ENCODE data around the gene PLCB1. TPM values are rescaled to one million over a fixed set of nuclear protein-coding genes. Genes with fewer than 3 reads are reported as not detected.

Gene PLCB1
- total and polyA plus RNA-seq, 4 donors: 1.6 to 43.8 (median 6.1) TPM

GRCh38 chr20:8862092-8862491 is 730.0 kb downstream of the PLCB1 start:
- Histone ChIP-seq H3K9me3 (ENCODE audit: control insufficient read depth in 4 of 4, insufficient read depth in 3 of 4, low read length in 3 of 4) (no peaks in the 10 kb centered on the region), H3K4me3 (no peak overlapping the region), H3K36me3 (ENCODE audit: control insufficient read depth in 4 of 4, insufficient read depth in 4 of 4, low read length in 4 of 4) (no peaks in the 10 kb centered on the region), H3K27me3 (ENCODE audit: control insufficient read depth in 3 of 3, insufficient read depth in 3 of 3, low read length in 2 of 3) (no peaks in the 10 kb centered on the region), H3K27ac (ENCODE audit: low read depth in 1 of 2, low read length in 1 of 2) (no peak overlapping the region), H3K9ac (ENCODE audit: insufficient read depth in 1 of 2, low read length in 2 of 2) (no peak overlapping the region), H3K4me1 (ENCODE audit: control insufficient read depth in 5 of 5, insufficient read depth in 5 of 5, low read length in 5 of 5) (peaks cover 0 to 6% (median 0%) of the 10 kb centered on the region in 5 donors)
- no peak for TF ChIP-seq CTCF (IDR thresholded peaks at IDR 0.05; ENCODE audit: control extremely low read depth, extremely low read depth)
- no peak for ATAC-seq (ENCODE audit: insufficient read depth, low FRiP score)
- no peak for DNase-seq
- WGBS, 2 donors: 93 to 97% methylated on average over 4 of the region's 4 CpGs

- Histone ChIP-seq H3K9me3 (ENCODE audit: control insufficient read depth in 4 of 4, insufficient read depth in 3 of 4, low read length in 3 of 4) (no peaks in the 10 kb centered on the region), H3K27me3 (ENCODE audit: control insufficient read depth in 3 of 3, insufficient read depth in 3 of 3, low read length in 2 of 3) (no peaks in the 10 kb centered on the region), H3K36me3 (ENCODE audit: control insufficient read depth in 4 of 4, insufficient read depth in 4 of 4, low read length in 4 of 4) (no peaks in the 10 kb centered on the region), H3K9ac (ENCODE audit: insufficient read depth in 1 of 2, low read length in 2 of 2) (no peak overlapping the region), H3K4me1 (ENCODE audit: control insufficient read depth in 5 of 5, insufficient read depth in 5 of 5, low read length in 5 of 5) (no peaks in the 10 kb centered on the region), H3K27ac (ENCODE audit: low read depth in 1 of 2, low read length in 1 of 2) (no peak overlapping the region), H3K4me3 (no peak overlapping the region)
- TF ChIP-seq CTCF (IDR thresholded peaks at IDR 0.05; ENCODE audit: control extremely low read depth, extremely low read depth): no peak
- WGBS, 2 donors: 92 to 94% methylated on average over 3 of the region's 3 CpGs
- ATAC-seq (ENCODE audit: insufficient read depth, low FRiP score): no peak
- no peak for DNase-seq
These were observed 733.6 kb downstream of the PLCB1 start for GRCh38 chr20:8865636-8866035.

- Histone ChIP-seq H3K27me3 (ENCODE audit: control insufficient read depth in 3 of 3, insufficient read depth in 3 of 3, low read length in 2 of 3) (no peaks in the 10 kb centered on the region), H3K9ac (ENCODE audit: insufficient read depth in 1 of 2, low read length in 2 of 2) (no peak overlapping the region), H3K4me3 (no peak overlapping the region), H3K36me3 (ENCODE audit: control insufficient read depth in 4 of 4, insufficient read depth in 4 of 4, low read length in 4 of 4) (no peaks in the 10 kb centered on the region), H3K4me1 (ENCODE audit: control insufficient read depth in 5 of 5, insufficient read depth in 5 of 5, low read length in 5 of 5) (no peaks in the 10 kb centered on the region), H3K27ac (ENCODE audit: low read depth in 1 of 2, low read length in 1 of 2) (no peak overlapping the region), H3K9me3 (ENCODE audit: control insufficient read depth in 4 of 4, insufficient read depth in 3 of 4, low read length in 3 of 4) (no peaks in the 10 kb centered on the region)
- 89 to 93% methylated on average over 7 of the region's 7 CpGs for WGBS, 2 donors
- no peak for ATAC-seq (ENCODE audit: insufficient read depth, low FRiP score)
- DNase-seq: no peak
- no peak for TF ChIP-seq CTCF (IDR thresholded peaks at IDR 0.05; ENCODE audit: control extremely low read depth, extremely low read depth)
These were observed 735.1 kb downstream of the PLCB1 start for GRCh38 chr20:8867038-8867740.

GRCh38 chr20:8870652-8871051 is 738.6 kb downstream of the PLCB1 start:
- Histone ChIP-seq H3K9ac (ENCODE audit: insufficient read depth in 1 of 2, low read length in 2 of 2) (no peak overlapping the region), H3K4me3 (no peak overlapping the region), H3K27ac (ENCODE audit: low read depth in 1 of 2, low read length in 1 of 2) (no peak overlapping the region), H3K4me1 (ENCODE audit: control insufficient read depth in 5 of 5, insufficient read depth in 5 of 5, low read length in 5 of 5) (no peaks in the 10 kb centered on the region), H3K9me3 (ENCODE audit: control insufficient read depth in 4 of 4, insufficient read depth in 3 of 4, low read length in 3 of 4) (no peaks in the 10 kb centered on the region), H3K27me3 (ENCODE audit: control insufficient read depth in 3 of 3, insufficient read depth in 3 of 3, low read length in 2 of 3) (no peaks in the 10 kb centered on the region), H3K36me3 (ENCODE audit: control insufficient read depth in 4 of 4, insufficient read depth in 4 of 4, low read length in 4 of 4) (no peaks in the 10 kb centered on the region)
- no peak for TF ChIP-seq CTCF (IDR thresholded peaks at IDR 0.05; ENCODE audit: control extremely low read depth, extremely low read depth)
- 65 to 80% methylated on average over 1 of the region's 1 CpG for WGBS, 2 donors
- no peak for ATAC-seq (ENCODE audit: insufficient read depth, low FRiP score)
- DNase-seq: no peak
